ENCODE measurements around the gene DPF1.

The DPF1 gene

DNA sequence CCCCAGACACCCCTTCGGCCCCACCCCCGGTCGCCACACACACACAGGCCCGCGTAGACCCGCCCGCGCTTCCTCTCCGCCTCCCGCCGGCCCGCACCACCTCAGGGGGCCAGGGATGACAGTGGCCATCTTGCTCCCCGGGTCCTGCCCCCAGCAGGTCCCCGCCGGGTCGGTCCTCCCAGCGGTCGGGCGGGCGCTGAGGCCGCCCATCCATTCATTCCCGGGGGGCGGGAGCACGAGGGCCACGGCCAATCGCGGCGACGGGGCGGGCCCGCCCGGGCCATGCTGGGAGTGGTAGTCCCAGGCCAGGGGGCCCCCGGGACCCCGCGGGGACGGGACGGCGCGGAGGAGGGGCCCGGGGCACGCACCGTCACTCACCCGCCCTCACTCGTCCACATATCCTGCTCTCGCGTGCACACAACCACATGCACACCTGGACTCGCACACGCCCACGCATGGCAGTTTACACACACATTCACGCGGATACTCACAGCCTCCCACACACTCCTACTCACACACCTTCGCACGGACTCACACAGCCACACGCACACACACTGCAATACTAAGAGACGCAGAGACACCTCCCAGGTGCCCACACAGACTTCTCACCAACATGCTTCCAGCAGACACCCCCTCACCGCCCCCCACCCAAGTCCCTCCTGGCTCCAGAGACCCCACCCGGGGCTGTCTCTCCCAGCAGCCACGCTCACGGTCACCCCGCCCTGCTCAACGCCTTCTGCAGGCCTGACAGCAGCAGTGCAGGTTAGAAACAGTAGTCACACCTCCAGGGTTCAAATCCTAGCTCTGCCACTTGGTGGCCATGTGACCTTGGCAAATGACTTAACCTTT, at the start of gene DPF1:
Gene DPF1, minus strand, starts transcription at position 209 of the 849 bp plus-strand sequence. Its CDS starts 80 bp downstream, at position 129.
- peak; percentile 97 for DNase-seq (ENCODE audit: low spot score)
- TF ChIP-seq, protein P1, sequence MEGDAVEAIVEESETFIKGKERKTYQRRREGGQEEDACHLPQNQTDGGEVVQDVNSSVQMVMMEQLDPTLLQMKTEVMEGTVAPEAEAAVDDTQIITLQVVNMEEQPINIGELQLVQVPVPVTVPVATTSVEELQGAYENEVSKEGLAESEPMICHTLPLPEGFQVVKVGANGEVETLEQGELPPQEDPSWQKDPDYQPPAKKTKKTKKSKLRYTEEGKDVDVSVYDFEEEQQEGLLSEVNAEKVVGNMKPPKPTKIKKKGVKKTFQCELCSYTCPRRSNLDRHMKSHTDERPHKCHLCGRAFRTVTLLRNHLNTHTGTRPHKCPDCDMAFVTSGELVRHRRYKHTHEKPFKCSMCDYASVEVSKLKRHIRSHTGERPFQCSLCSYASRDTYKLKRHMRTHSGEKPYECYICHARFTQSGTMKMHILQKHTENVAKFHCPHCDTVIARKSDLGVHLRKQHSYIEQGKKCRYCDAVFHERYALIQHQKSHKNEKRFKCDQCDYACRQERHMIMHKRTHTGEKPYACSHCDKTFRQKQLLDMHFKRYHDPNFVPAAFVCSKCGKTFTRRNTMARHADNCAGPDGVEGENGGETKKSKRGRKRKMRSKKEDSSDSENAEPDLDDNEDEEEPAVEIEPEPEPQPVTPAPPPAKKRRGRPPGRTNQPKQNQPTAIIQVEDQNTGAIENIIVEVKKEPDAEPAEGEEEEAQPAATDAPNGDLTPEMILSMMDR (IDR thresholded peaks at IDR 0.05; ENCODE audit: extremely low read depth, missing control alignments) = no peak

- no peak for DNase-seq (ENCODE audit: low spot score)
- TF ChIP-seq, protein P1 (IDR thresholded peaks at IDR 0.05; ENCODE audit: extremely low read depth, missing control alignments) = no peak
Measured at GRCh38 chr19:38273499-38273898, 49.5 kb upstream of the DPF1 start.

- DNase-seq (ENCODE audit: low spot score) = no peak
- TF ChIP-seq, protein P1 (IDR thresholded peaks at IDR 0.05; ENCODE audit: extremely low read depth, missing control alignments) = no peak
Measured at GRCh38 chr19:38270587-38271167, 46.7 kb upstream of the DPF1 start.

DNA sequence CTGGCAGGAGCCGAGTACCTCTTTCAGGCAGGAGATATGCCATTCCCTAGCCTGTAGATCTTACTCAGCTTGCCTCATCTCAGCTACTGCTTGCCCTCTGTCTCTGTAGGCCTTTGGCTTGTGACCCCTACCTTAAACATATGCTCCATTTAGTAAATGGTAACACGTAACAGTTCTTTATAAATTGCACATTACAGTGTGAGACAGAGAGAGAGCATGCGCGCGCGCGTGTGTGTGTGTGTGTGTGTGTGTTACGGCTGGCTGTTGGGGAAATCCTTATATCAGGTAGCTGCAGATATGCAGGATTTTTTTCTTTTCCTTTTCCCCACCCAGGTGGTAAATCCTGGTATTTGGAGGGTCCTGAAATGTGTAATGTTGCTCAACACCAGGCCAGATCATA, 44.5 kb upstream of the DPF1 start:
- DNase-seq (ENCODE audit: low spot score) = no peak
- TF ChIP-seq, protein P1 (IDR thresholded peaks at IDR 0.05; ENCODE audit: extremely low read depth, missing control alignments) = no peak

GRCh38 chr19:38267761-38268483, 43.9 kb upstream of the DPF1 start:
- DNase-seq (ENCODE audit: low spot score) = no peak
- TF ChIP-seq, protein P1 (IDR thresholded peaks at IDR 0.05; ENCODE audit: extremely low read depth, missing control alignments) = no peak

- DNase-seq (ENCODE audit: low spot score) = no peak
- TF ChIP-seq, protein P1 (IDR thresholded peaks at IDR 0.05; ENCODE audit: extremely low read depth, missing control alignments) = no peak
Measured at GRCh38 chr19:38266981-38267597, 43.1 kb upstream of the DPF1 start.

All from GM20000 (cell line).